ENCODE measurements around the gene RAP1GAP. TPM values are rescaled to one million over a fixed set of nuclear protein-coding genes. Genes with fewer than 3 reads are reported as not detected.
A peak's percentile ranks its signal among the peaks of the same experiment; 100 is the strongest.

RAP1GAP gene
- total and polyA plus RNA-seq, 2 of the 13 experiments (the other 11 are each of a cell fraction or from before 2014, with no cell fraction given): 11.9 to 37.5 TPM

DNA sequence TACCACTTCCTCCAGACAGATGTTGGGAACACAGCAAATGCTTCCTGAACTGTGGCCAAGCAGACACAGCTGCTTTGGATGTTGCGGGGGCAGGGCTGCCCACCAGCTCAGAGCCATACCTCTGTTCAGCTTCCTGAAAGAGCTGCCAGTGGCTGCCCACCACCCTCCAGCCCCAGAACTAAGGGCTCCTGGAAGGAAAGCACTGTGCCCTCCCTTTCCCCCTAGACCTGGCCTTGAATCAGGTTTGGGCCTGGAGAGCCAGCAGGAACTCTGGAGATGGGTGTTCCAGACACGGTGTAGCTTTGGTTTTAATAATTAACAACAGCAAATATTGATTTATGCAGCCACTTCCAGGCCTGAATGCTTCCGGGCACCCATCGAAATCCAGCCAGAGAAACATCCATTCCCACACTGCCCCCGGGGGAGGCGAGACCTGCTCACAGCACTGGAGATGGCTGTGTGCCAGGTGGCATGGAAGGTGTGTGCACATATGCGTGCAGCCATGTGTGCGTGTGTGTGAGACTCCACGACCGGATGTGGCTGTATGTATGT lies 45.7 kb downstream of the RAP1GAP start (continued):
- peak; percentile 67; the same call in 1 of the 2 replicates for TF ChIP-seq MEF2D (CRISPR knock-in tag; IDR thresholded peaks at IDR 0.05)
- TF ChIP-seq ZMYM2 (CRISPR knock-in tag; IDR thresholded peaks at IDR 0.05): no peak
- TF ChIP-seq, protein P1, sequence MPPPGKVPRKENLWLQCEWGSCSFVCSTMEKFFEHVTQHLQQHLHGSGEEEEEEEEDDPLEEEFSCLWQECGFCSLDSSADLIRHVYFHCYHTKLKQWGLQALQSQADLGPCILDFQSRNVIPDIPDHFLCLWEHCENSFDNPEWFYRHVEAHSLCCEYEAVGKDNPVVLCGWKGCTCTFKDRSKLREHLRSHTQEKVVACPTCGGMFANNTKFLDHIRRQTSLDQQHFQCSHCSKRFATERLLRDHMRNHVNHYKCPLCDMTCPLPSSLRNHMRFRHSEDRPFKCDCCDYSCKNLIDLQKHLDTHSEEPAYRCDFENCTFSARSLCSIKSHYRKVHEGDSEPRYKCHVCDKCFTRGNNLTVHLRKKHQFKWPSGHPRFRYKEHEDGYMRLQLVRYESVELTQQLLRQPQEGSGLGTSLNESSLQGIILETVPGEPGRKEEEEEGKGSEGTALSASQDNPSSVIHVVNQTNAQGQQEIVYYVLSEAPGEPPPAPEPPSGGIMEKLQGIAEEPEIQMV (CRISPR knock-in tag; IDR thresholded peaks at IDR 0.05; ENCODE audit: low read depth): peak; percentile 31; the same call in 1 of the 2 replicates
- TF ChIP-seq ONECUT2 (CRISPR knock-in tag; IDR thresholded peaks at IDR 0.05): peak; percentile 87
- TF ChIP-seq MIER2 (CRISPR knock-in tag; IDR thresholded peaks at IDR 0.05): peak; percentile 34; the same call in 1 of the 2 replicates
- TF ChIP-seq, protein P2, sequence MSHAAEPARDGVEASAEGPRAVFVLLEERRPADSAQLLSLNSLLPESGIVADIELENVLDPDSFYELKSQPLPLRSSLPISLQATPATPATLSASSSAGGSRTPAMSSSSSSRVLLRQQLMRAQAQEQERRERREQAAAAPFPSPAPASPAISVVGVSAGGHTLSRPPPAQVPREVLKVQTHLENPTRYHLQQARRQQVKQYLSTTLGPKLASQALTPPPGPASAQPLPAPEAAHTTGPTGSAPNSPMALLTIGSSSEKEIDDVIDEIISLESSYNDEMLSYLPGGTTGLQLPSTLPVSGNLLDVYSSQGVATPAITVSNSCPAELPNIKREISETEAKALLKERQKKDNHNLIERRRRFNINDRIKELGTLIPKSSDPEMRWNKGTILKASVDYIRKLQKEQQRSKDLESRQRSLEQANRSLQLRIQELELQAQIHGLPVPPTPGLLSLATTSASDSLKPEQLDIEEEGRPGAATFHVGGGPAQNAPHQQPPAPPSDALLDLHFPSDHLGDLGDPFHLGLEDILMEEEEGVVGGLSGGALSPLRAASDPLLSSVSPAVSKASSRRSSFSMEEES (CRISPR knock-in tag; IDR thresholded peaks at IDR 0.05): peak; percentile 47
- TF ChIP-seq, protein P3, sequence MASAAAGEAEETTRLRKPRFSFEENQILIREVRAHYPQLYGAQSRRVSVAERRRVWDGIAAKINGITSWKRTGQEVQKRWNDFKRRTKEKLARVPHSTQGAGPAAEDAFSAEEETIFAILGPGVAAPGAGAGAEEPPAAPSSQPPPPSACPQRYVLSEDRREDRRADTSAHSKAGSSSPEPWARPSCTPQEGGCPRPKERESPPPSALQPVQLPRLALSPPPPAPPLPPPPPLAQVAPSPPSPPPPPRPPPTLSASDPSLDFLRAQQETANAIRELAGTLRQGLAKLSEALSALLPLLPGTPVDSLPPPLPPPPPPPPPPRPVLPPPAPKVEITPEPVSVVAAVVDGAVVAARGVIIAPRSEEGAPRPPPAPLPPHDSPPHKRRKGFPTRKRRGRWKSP (CRISPR knock-in tag; IDR thresholded peaks at IDR 0.05): 0 out of 2 replicates have a peak, but pooled peaks have one; percentile 42
- no peak for TF ChIP-seq CEBPB (IDR thresholded peaks at IDR 0.05; ENCODE audit: borderline replicate concordance, low read depth, low read length)
- peak; percentile 70; the same call in 1 of the 3 replicates for TF ChIP-seq MXI1 (IDR thresholded peaks at IDR 0.05; ENCODE audit: borderline replicate concordance, low read depth, low read length)
- TF ChIP-seq TSC22D2 (CRISPR knock-in tag; IDR thresholded peaks at IDR 0.05; ENCODE audit: borderline replicate concordance): no peak
- peak; percentile 81 for TF ChIP-seq SKI (IDR thresholded peaks at IDR 0.05; ENCODE audit: partially characterized antibody)
- TF ChIP-seq, protein P4, sequence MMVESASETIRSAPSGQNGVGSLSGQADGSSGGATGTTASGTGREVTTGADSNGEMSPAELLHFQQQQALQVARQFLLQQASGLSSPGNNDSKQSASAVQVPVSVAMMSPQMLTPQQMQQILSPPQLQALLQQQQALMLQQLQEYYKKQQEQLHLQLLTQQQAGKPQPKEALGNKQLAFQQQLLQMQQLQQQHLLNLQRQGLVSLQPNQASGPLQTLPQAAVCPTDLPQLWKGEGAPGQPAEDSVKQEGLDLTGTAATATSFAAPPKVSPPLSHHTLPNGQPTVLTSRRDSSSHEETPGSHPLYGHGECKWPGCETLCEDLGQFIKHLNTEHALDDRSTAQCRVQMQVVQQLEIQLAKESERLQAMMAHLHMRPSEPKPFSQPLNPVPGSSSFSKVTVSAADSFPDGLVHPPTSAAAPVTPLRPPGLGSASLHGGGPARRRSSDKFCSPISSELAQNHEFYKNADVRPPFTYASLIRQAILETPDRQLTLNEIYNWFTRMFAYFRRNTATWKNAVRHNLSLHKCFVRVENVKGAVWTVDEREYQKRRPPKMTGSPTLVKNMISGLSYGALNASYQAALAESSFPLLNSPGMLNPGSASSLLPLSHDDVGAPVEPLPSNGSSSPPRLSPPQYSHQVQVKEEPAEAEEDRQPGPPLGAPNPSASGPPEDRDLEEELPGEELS (CRISPR knock-in tag; IDR thresholded peaks at IDR 0.05): peak; percentile 85
- no peak for TF ChIP-seq TOPORS (CRISPR knock-in tag; IDR thresholded peaks at IDR 0.05)
- TF ChIP-seq, protein P5, sequence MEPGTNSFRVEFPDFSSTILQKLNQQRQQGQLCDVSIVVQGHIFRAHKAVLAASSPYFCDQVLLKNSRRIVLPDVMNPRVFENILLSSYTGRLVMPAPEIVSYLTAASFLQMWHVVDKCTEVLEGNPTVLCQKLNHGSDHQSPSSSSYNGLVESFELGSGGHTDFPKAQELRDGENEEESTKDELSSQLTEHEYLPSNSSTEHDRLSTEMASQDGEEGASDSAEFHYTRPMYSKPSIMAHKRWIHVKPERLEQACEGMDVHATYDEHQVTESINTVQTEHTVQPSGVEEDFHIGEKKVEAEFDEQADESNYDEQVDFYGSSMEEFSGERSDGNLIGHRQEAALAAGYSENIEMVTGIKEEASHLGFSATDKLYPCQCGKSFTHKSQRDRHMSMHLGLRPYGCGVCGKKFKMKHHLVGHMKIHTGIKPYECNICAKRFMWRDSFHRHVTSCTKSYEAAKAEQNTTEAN (CRISPR knock-in tag; conservative IDR thresholded peaks at IDR 0.05): peak; percentile 83; the same call in 1 of the 2 replicates
- TF ChIP-seq ELF3 (CRISPR knock-in tag; IDR thresholded peaks at IDR 0.05): peak; percentile 93
- TF ChIP-seq, protein P6, sequence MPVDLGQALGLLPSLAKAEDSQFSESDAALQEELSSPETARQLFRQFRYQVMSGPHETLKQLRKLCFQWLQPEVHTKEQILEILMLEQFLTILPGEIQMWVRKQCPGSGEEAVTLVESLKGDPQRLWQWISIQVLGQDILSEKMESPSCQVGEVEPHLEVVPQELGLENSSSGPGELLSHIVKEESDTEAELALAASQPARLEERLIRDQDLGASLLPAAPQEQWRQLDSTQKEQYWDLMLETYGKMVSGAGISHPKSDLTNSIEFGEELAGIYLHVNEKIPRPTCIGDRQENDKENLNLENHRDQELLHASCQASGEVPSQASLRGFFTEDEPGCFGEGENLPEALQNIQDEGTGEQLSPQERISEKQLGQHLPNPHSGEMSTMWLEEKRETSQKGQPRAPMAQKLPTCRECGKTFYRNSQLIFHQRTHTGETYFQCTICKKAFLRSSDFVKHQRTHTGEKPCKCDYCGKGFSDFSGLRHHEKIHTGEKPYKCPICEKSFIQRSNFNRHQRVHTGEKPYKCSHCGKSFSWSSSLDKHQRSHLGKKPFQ (CRISPR knock-in tag; IDR thresholded peaks at IDR 0.05; ENCODE audit: insufficient replicate concordance): no peak
- TF ChIP-seq SOX5 (CRISPR knock-in tag; IDR thresholded peaks at IDR 0.05; ENCODE audit: borderline replicate concordance): peak; percentile 78
- peak; percentile 75 for TF ChIP-seq FOXK1 (CRISPR knock-in tag; IDR thresholded peaks at IDR 0.05; ENCODE audit: borderline replicate concordance, low read depth)
- TF ChIP-seq, protein P7, sequence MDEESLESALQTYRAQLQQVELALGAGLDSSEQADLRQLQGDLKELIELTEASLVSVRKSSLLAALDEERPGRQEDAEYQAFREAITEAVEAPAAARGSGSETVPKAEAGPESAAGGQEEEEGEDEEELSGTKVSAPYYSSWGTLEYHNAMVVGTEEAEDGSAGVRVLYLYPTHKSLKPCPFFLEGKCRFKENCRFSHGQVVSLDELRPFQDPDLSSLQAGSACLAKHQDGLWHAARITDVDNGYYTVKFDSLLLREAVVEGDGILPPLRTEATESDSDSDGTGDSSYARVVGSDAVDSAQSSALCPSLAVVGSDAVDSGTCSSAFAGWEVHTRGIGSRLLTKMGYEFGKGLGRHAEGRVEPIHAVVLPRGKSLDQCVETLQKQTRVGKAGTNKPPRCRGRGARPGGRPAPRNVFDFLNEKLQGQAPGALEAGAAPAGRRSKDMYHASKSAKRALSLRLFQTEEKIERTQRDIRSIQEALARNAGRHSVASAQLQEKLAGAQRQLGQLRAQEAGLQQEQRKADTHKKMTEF (CRISPR knock-in tag; IDR thresholded peaks at IDR 0.05): peak; percentile 77

All from HepG2 (cell line).